HG03469 (cell line): ENCODE results near the gene CNDP1.
"Not testable (repeated sequence)": the region's sequence is repeated elsewhere in the genome, so short reads cannot be mapped to it uniquely, and the experiment has no call there.

Source experiments
- ATAC-seq: cut with Tn5 transposase; IDR thresholded peaks from one replicate; pipeline ENCODE4 v1.9.1; 2021; ENCODE audit warnings: mild to moderate bottlenecking, moderate library complexity, moderate number of reproducible peaks; ENCODE audit not compliant: unreplicated experiment

The CNDP1 gene

GRCh38 chr18:74541703-74542555, 7.6 kb downstream of the CNDP1 start:
- ATAC-seq: no peak

GRCh38 chr18:74544898-74545297, 10.6 kb downstream of the CNDP1 start:
- ATAC-seq: no peak

DNA sequence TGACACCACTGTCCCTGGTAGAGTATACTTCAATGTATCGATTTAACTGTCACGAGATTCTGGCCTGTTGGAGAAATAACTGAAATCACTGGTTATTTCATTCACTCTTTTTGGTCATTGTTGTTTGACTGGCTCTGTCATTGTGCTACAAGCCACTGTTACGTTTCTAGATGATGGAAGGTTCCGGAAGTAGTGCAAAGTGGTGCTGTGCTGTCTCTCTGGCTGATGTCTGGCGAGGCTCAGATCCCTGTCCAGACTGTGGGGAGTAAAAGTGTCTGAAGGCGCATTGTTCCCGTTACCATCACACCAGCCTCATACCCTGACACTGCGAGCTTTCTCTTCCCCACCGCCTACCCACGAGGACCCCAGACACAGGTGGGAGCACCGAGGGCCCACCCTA, 11.7 kb downstream of the CNDP1 start:
- no peak for ATAC-seq

DNA sequence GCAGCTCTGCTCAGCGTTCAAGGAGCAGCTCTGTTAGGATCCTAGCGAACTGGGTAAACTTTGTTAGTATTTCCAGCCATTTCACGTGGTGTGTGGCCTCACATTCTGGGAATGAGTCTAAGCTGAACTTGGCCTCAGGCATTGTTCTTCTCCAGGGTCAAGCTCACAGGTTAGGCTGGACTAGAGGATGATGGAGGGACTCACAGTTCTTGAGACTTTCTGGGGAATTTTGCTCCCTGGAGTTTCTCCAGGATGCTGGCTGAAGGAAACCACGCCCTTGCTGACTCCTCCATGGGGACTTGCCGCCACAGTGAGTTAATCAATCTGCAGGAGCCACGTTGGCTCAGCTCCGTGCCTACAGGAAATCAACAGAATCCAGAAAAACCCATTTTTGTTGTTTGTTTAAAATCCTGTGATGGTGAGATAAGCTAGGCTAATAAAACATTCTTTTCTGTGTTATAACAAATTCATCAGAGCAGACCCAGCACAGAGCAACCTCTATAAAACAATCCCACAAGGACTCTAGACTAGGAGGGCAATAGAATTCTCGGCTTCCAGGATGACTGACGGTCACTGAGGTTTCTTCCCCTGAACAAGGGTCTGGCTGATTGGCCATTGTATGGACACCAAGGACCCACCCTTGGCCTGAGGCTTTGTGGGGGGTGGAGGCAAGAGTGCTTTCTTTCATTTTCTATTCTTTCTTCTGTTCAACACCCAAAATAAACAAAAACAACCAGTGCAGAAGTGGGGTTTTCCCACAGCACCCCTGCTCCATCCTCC, 12.6 kb downstream of the CNDP1 start:
- no peak for ATAC-seq

- no peak for ATAC-seq
Observed at GRCh38 chr18:74547860-74548259, 13.6 kb downstream of the CNDP1 start.

GRCh38 chr18:74549591-74550104, 15.3 kb downstream of the CNDP1 start:
- ATAC-seq: no peak

- ATAC-seq: no peak
Observed at GRCh38 chr18:74550886-74551285, 16.6 kb downstream of the CNDP1 start.

DNA sequence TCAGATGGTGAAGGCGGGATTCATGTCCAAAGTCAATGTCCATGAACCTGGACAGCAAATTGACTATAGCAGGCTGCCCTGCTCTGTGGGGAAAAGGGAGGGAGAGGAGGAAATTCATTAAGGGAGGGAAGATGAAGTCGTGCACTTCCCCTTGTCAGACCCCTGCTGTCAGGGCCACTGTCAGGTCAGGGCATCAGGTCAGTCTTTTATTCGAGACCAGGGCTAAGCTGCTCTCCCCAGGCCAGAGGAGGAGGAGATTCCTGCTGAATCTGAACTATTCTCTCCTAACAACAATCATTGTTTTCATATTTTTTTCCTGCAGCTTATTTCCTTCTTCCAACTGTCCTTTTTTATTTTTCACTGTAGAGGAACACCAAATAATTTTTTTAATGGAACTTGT, 17.2 kb downstream of the CNDP1 start:
- no peak for ATAC-seq

GRCh38 chr18:74551936-74552555, 17.7 kb downstream of the CNDP1 start:
- peak; percentile 99 for ATAC-seq

- ATAC-seq: no peak
Observed at GRCh38 chr18:74556126-74556525, 21.8 kb downstream of the CNDP1 start.

DNA sequence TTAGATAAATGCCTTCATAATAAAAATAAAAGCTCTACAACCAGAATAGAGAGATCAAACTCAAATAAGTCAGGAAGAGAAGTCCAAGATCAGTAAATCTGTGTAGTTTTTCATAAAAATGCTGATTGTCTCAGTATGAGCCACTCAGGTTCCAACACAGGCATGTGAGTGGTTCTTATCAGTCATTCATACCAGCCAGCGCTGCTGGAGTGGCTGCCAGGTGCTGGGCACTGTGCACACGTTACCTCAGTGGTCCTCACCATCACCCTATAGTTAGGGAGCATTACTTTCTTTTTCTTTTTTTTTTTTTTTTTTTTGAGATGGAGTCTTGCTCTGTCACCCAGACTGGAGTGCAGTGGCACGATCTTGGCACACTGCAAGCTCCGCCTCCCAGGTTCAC, 23.8 kb downstream of the CNDP1 start:
- ATAC-seq: no peak

- no peak for ATAC-seq
Observed at GRCh38 chr18:74562131-74562730, 27.9 kb downstream of the CNDP1 start.

- ATAC-seq: no peak
Observed at GRCh38 chr18:74562775-74563174, 28.5 kb downstream of the CNDP1 start.

DNA sequence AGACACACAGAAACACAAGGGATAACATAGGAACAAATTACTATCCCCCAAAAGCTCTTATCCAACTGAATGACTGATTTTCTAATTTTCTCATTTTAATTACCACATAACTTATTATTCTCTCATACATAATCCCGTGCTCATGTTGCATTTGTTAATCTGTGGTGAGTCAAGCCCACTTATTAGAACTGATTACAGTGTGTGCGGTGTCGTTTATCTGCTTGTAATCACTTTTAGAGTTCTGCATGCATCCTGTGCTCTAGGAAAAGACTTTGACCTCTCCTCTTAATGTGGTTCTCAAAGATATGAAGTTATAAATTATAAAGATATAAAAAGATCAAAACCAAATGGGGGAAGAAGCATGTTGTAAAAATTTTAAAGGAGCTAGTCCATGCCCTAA, 29.7 kb downstream of the CNDP1 start:
- no peak for ATAC-seq

- not testable (repeated sequence) for ATAC-seq
Observed at GRCh38 chr18:74565164-74565563, 30.9 kb downstream of the CNDP1 start.

DNA sequence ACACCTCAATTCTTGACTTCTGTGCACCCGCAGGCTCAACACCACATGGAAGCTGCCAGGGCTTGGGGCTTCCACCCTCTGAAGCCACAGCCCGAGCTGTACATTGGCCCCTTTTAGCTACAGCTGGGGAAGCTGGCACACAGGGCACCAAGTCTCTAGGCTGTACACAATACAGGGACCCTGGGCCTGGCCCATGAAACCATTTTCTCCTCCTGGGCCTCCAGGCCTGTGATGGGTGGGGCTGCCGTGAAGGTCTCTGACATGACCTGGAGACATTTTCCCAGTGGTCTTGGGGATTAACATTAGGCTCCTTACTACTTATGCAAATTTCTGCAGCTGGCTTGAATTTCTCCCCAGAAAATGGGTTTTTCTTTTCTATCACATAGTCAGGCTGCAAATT, 31.7 kb downstream of the CNDP1 start:
- not testable (repeated sequence) for ATAC-seq

GRCh38 chr18:74567822-74568221, 33.5 kb downstream of the CNDP1 start:
- ATAC-seq: no peak

DNA sequence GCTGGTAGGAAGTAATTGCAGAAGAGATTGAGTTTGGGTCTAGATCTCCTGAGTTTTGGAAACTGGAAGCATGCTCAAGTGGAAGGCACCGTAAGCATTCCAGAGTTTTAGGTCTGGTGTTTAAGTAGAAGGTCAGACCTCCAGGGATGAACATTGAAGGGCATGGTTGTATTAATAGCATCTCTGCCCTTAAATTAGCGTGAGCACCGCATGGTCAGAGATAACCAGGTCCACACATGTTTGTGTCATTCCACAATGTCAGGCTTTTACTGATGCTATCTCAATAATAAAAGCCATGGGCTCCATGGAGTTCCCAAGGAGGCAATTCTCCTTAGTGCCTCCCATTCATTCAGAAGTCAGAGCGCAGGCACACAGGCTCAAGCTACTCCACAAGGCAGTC, 35.1 kb downstream of the CNDP1 start:
- no peak for ATAC-seq

DNA sequence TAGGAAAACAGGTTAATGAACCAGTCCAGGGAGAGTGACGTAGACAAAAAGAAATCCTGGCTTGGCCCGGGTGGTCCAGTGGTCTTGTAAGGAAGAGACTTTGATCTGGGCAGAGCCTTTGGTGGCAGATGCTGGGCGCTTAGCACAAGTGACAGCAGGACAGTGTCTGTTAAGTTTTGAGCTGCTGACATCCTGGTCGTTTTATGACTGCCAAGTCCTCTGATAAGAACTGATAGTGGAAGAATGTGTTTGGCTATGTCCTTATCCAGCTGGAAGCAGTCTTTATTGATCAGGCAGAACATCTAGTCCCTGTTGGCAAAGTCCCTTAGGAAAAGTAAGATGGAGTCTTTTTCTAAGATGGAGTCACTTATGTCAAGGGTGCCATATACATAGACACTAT, 36.0 kb downstream of the CNDP1 start:
- ATAC-seq: no peak

GRCh38 chr18:74571895-74572680, 37.8 kb downstream of the CNDP1 start:
- ATAC-seq: peak; percentile 62
